PC-9 (cell line): ENCODE measurements around the gene NME7. TPM values are rescaled to one million over a fixed set of nuclear protein-coding genes. Genes with fewer than 3 reads are reported as not detected.

Source experiments
- BruUV-seq: library from RNA; stranded (reverse); fragments of 400-500 nt; replicated peaks from 2 replicates; lab custom pipeline; 2021; lab: Mats Ljungman, UMichigan
- CTCF ChIA-PET: fragments of 300-600 bp; sonication (Branson Sonifier 250); formaldehyde crosslinking; loops from one replicate; lab custom pipeline; 2022; ENCODE audit warnings: antibody characterized with exemption; lab: Charles Lee
- POLR2A ChIA-PET: fragments of 300-600 bp; sonication (Branson Sonifier 250); formaldehyde crosslinking; loops from one replicate; lab custom pipeline; 2022; ENCODE audit warnings: antibody characterized with exemption; ENCODE audit not compliant: unreplicated experiment; lab: Charles Lee
- DNase-seq, 2 experiments: peaks; one replicate each; pipeline versions ENCODE4 v3.0.0 to v3.0.0-alpha.2; 2015 to 2022; ENCODE audit warnings: mixed read lengths in 1 of 2
- H2AFZ ChIP-seq: fragments of 200-600 bp; sonication (generic); 2 replicates; pipeline ENCODE4 v1.8.1; 2017; ENCODE audit warnings: antibody characterized with exemption
- H3F3A ChIP-seq: fragments of 200-600 bp; sonication (generic); 2 replicates; pipeline ENCODE4 v1.8.1; 2017; ENCODE audit warnings: antibody characterized with exemption, mild to moderate bottlenecking, low read depth; ENCODE audit not compliant: insufficient read depth
- H3K27ac ChIP-seq: fragments of 200-600 bp; sonication (generic); 2 replicates; pipeline ENCODE4 v1.6.1; 2016; ENCODE audit warnings: mixed run types
- H3K27me3 ChIP-seq: fragments of 200-600 bp; sonication (generic); 2 replicates; pipeline ENCODE4 v1.6.1; 2016; ENCODE audit warnings: low read depth, mixed run types; ENCODE audit not compliant: insufficient read depth
- H3K36me3 ChIP-seq: fragments of 200-600 bp; sonication (generic); 2 replicates; pipeline ENCODE4 v1.6.1; 2016; ENCODE audit warnings: low read depth, mixed run types
- H3K4me1 ChIP-seq: fragments of 200-600 bp; sonication (generic); replicated peaks from 2 replicates; pipeline ENCODE4 v1.6.1; 2016; ENCODE audit warnings: mixed run types; ENCODE audit not compliant: insufficient read depth
- H3K4me2 ChIP-seq: fragments of 200-600 bp; sonication (generic); 2 replicates; pipeline ENCODE4 v1.6.1; 2017; ENCODE audit warnings: mixed run types
- H3K4me3 ChIP-seq: fragments of 200-600 bp; sonication (generic); 2 replicates; pipeline ENCODE4 v1.6.1; 2016; ENCODE audit warnings: mixed run types
- H3K79me2 ChIP-seq: fragments of 200-600 bp; sonication (generic); 2 replicates; pipeline ENCODE4 v1.6.1; 2017; ENCODE audit warnings: low read depth, mixed run types
- H3K9me2 ChIP-seq: fragments of 200-600 bp; sonication (generic); 2 replicates; pipeline ENCODE4 v1.8.1; 2017; ENCODE audit warnings: mild to moderate bottlenecking; ENCODE audit not compliant: insufficient read depth
- H3K9me3 ChIP-seq: fragments of 200-600 bp; sonication (generic); 2 replicates; pipeline ENCODE4 v1.8.1; 2016; ENCODE audit warnings: low read depth; ENCODE audit not compliant: insufficient read depth
- H4K20me1 ChIP-seq: fragments of 200-600 bp; sonication (generic); 2 replicates; pipeline ENCODE4 v1.8.1; 2017; ENCODE audit not compliant: insufficient read depth
- EZH2 ChIP-seq: fragments of 200-600 bp; sonication (generic); IDR thresholded peaks from 2 replicates; pipeline ENCODE4 v1.8.0; 2017; ENCODE audit warnings: antibody characterized with exemption, low read depth
- intact Hi-C: fragments of 100-400 bp; cut with micrococcal nuclease; formaldehyde crosslinking; loops from one replicate; pipeline ENCODE4 v1.10.0; 2022; ENCODE audit not compliant: unreplicated experiment
- total RNA-seq: library from RNA; stranded (reverse); gene quantifications from 2 replicates; pipeline ENCODE4 v1.2.3, GENCODE V29; 2021
- TF ChIP-seq, protein P1 (sequence below): fragments of 200-600 bp; sonication (generic); conservative IDR thresholded peaks from 2 replicates; pipeline ENCODE4 v1.6.1; 2017; ENCODE audit warnings: mixed run types, antibody characterized with exemption, mild to moderate bottlenecking, moderate library complexity

Gene NME7
- total RNA-seq, 1 experiment from 2014 or later: 21.4 TPM

- intact Hi-C loops: no loop called here
- no peak for DNase-seq
These were observed 59.1 kb downstream of the NME7 start for GRCh38 chr1:169308313-169309039.

GRCh38 chr1:169307176-169307575, 60.4 kb downstream of the NME7 start:
- ChIA-PET CTCF (no interaction called here), POLR2A (no interaction called here)
- no TSS peak for BruUV-seq
- no peak for DNase-seq
- H3K27me3 ChIP-seq: no peaks in the 10 kb centered on the region
- H3K9me3 ChIP-seq: 0 out of 2 replicates have a peak, but pooled peaks cover 9% of the 10 kb centered on the region
- TF ChIP-seq EZH2: no peak
- TF ChIP-seq, protein P1, sequence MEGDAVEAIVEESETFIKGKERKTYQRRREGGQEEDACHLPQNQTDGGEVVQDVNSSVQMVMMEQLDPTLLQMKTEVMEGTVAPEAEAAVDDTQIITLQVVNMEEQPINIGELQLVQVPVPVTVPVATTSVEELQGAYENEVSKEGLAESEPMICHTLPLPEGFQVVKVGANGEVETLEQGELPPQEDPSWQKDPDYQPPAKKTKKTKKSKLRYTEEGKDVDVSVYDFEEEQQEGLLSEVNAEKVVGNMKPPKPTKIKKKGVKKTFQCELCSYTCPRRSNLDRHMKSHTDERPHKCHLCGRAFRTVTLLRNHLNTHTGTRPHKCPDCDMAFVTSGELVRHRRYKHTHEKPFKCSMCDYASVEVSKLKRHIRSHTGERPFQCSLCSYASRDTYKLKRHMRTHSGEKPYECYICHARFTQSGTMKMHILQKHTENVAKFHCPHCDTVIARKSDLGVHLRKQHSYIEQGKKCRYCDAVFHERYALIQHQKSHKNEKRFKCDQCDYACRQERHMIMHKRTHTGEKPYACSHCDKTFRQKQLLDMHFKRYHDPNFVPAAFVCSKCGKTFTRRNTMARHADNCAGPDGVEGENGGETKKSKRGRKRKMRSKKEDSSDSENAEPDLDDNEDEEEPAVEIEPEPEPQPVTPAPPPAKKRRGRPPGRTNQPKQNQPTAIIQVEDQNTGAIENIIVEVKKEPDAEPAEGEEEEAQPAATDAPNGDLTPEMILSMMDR: no peak
- H3F3A ChIP-seq: no peaks in the 10 kb centered on the region
- no peak overlapping the region for H2AFZ ChIP-seq
- H4K20me1 ChIP-seq: no peaks in the 10 kb centered on the region
- H3K27ac ChIP-seq: no peak overlapping the region
- peaks cover 18% of the 10 kb centered on the region for H3K4me1 ChIP-seq
- intact Hi-C loops: no loop called here
- no peaks in the 10 kb centered on the region for H3K79me2 ChIP-seq
- no peak overlapping the region for H3K4me2 ChIP-seq
- H3K9me2 ChIP-seq: no peaks in the 10 kb centered on the region; the same call in 1 of the 2 replicates
- H3K4me3 ChIP-seq: no peak overlapping the region
- no peaks in the 10 kb centered on the region for H3K36me3 ChIP-seq

More at GRCh38 chr1:169308313-169309039, 59.1 kb downstream of the NME7 start:
- 0 out of 2 replicates have a peak, but pooled peaks cover 9% of the 10 kb centered on the region for H3K9me3 ChIP-seq
- no peak overlapping the region for H3K27ac ChIP-seq
- ChIA-PET CTCF (no interaction called here), POLR2A (no interaction called here)
- no peaks in the 10 kb centered on the region; the same call in 1 of the 2 replicates for H3K9me2 ChIP-seq
- no peaks in the 10 kb centered on the region for H4K20me1 ChIP-seq
- no peak overlapping the region for H2AFZ ChIP-seq
- H3K4me3 ChIP-seq: no peak overlapping the region
- H3K4me2 ChIP-seq: no peak overlapping the region
- H3F3A ChIP-seq: peaks cover 6% of the 10 kb centered on the region; the same call in 1 of the 2 replicates
- no TSS peak for BruUV-seq
- H3K79me2 ChIP-seq: no peaks in the 10 kb centered on the region
- H3K4me1 ChIP-seq: peaks cover 24% of the 10 kb centered on the region
- H3K27me3 ChIP-seq: no peaks in the 10 kb centered on the region
- H3K36me3 ChIP-seq: no peaks in the 10 kb centered on the region
- TF ChIP-seq, protein P1: no peak
- no peak for TF ChIP-seq EZH2

- ChIA-PET POLR2A (no interaction called here), CTCF (no interaction called here)
- no peak overlapping the region for H3K27ac ChIP-seq
These were observed 61.6 kb downstream of the NME7 start for GRCh38 chr1:169305948-169306347.

More at GRCh38 chr1:169305948-169306347, 61.6 kb downstream of the NME7 start:
- Histone ChIP-seq H3K9me2 (no peaks in the 10 kb centered on the region; the same call in 1 of the 2 replicates), H3K27me3 (no peaks in the 10 kb centered on the region), H3K79me2 (no peaks in the 10 kb centered on the region), H3F3A (no peaks in the 10 kb centered on the region), H4K20me1 (no peaks in the 10 kb centered on the region), H3K4me2 (no peak overlapping the region), H3K4me1 (peaks cover 12% of the 10 kb centered on the region), H3K4me3 (no peak overlapping the region), H3K36me3 (no peaks in the 10 kb centered on the region), H2AFZ (no peak overlapping the region), H3K9me3 (0 out of 2 replicates have a peak, but pooled peaks cover 9% of the 10 kb centered on the region)
- BruUV-seq: no TSS peak
- TF ChIP-seq, protein P1: no peak
- TF ChIP-seq EZH2: no peak
- no peak for DNase-seq
- intact Hi-C loops: no loop called here
